ENCODE data around the gene DNM1. TPM values are rescaled to one million over a fixed set of nuclear protein-coding genes. Genes with fewer than 3 reads are reported as not detected.
A peak's percentile ranks its signal among the peaks of the same experiment; 100 is the strongest.

Gene DNM1
- total and polyA plus RNA-seq, 2 experiments from 2014 or later, result 14.4 to 37.2 TPM

DNA sequence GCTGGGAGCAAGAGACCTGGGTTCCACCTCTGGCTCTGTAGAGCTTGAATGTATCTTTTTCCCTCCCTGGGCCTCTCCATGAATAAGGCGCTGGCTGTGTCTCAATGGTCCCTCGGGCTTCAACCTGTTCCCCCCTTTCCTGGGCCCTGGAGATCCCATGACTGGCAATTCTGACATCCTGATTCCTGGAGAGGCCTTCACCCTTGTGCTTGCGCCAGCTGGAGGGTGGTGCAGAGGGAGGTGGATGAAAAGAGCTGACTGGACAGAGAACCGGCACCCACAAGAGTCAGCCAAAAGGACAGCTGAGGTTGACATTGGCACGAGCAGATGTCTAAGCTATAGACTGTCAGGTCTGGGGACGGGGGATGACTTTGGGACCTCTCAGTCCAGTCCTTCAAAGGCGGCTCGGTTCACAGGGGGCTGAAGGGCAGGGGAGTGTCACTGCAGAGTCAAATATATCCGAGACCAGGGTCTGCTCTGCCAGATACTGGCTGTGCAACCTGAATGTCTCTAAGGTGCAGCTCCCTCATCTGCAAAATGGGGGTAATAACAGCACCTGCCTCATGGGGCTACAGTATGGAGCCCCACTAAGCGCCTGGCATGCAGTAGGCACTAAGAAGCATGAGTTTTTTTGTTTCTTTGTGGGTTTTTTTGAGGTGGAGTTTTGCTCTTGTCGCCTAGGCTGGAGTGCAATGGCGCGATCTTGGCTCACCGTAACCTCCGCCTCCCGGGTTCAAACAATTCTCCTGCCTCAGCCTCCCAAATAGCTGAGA lies 13.8 kb downstream of the DNM1 start:
- no peak for DNase-seq (ENCODE audit: low spot score)
- H3K27me3 ChIP-seq, result no peaks in the 10 kb centered on the region
- H2AFZ ChIP-seq, result no peak overlapping the region
- no peak for TF ChIP-seq EZH2 (IDR thresholded peaks at IDR 0.05; ENCODE audit: borderline replicate concordance)
- no peak for TF ChIP-seq EZH2phosphoT487 (IDR thresholded peaks at IDR 0.05; ENCODE audit: low read depth, severe bottlenecking, unreplicated experiment)
- TF ChIP-seq CTCF (IDR thresholded peaks at IDR 0.05; ENCODE audit: poor library complexity), result no peak
- no peaks in the 10 kb centered on the region for H4K20me1 ChIP-seq (ENCODE audit: insufficient read depth, poor library complexity, severe bottlenecking)
- no peak overlapping the region for H3K4me3 ChIP-seq
- WGBS (ENCODE audit: low lambda C conversion rate, missing lambda C conversion rate), result 95% methylated on average over 16 of the region's 16 CpGs
- no peaks in the 10 kb centered on the region for H3K79me2 ChIP-seq
- no peaks in the 10 kb centered on the region for H3K9me2 ChIP-seq (replicated peaks; ENCODE audit: insufficient read depth)
- H3K27ac ChIP-seq, result peak overlapping the region; percentile 58
- H3K4me1 ChIP-seq (ENCODE audit: insufficient read depth), result peaks cover 10% of the 10 kb centered on the region
- H3K36me3 ChIP-seq (replicated peaks; ENCODE audit: insufficient read depth, low read depth), result no peaks in the 10 kb centered on the region
- H3K9me3 ChIP-seq (ENCODE audit: low read depth), result no peaks in the 10 kb centered on the region
- no peak overlapping the region for H3K4me2 ChIP-seq

GRCh38 chr9:128218172-128218517 lies 15.0 kb downstream of the DNM1 start:
- no peak for TF ChIP-seq EZH2phosphoT487 (IDR thresholded peaks at IDR 0.05; ENCODE audit: low read depth, severe bottlenecking, unreplicated experiment)
- no peak for TF ChIP-seq CTCF (IDR thresholded peaks at IDR 0.05; ENCODE audit: poor library complexity)
- TF ChIP-seq EZH2 (IDR thresholded peaks at IDR 0.05; ENCODE audit: borderline replicate concordance), result no peak
- H3K27me3 ChIP-seq, result no peaks in the 10 kb centered on the region
- H3K4me2 ChIP-seq, result peak overlapping the region; percentile 69
- H3K4me1 ChIP-seq (ENCODE audit: insufficient read depth), result peaks cover 10% of the 10 kb centered on the region
- H3K9me2 ChIP-seq (replicated peaks; ENCODE audit: insufficient read depth), result no peaks in the 10 kb centered on the region
- no peak overlapping the region for H2AFZ ChIP-seq
- peak overlapping the region; percentile 32 for H3K27ac ChIP-seq
- H3K79me2 ChIP-seq, result no peaks in the 10 kb centered on the region
- no peak overlapping the region for H3K4me3 ChIP-seq
- H4K20me1 ChIP-seq (ENCODE audit: insufficient read depth, poor library complexity, severe bottlenecking), result no peaks in the 10 kb centered on the region
- 78% methylated on average over 11 of the region's 11 CpGs for WGBS (ENCODE audit: low lambda C conversion rate, missing lambda C conversion rate)
- no peaks in the 10 kb centered on the region for H3K36me3 ChIP-seq (replicated peaks; ENCODE audit: insufficient read depth, low read depth)
- DNase-seq (ENCODE audit: low spot score), result no peak
- no peaks in the 10 kb centered on the region for H3K9me3 ChIP-seq (ENCODE audit: low read depth)

DNA sequence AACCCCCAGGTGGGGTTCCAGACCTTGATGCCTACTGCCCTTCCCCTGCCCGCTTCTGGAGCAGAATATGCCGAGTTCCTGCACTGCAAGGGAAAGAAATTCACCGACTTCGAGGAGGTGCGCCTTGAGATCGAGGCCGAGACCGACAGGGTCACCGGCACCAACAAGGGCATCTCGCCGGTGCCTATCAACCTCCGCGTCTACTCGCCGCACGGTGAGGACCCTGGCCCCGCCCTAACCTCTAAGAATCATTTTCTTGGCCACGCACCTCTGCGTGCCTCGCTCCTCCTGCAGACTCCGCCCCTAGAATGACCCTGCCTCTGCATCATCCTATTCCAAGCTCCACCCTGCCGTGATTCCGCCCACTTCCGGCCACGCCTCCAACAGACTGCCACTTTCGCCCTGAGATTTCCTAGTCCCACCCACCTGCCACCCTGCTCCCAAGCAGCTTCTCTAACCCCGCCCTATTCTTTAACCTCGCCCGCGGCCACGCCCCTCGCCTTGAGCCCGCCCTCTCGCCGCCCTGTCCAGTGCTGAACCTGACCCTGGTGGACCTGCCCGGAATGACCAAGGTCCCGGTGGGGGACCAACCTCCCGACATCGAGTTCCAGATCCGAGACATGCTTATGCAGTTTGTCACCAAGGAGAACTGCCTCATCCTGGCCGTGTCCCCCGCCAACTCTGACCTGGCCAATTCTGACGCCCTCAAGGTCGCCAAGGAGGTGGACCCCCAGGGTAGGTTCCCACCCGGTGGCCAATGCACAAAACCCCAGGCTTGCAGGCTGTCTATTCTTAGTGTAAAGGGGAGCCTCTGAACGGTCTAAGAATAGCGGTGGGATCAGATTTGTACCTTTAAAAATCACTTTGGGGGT lies 15.6 kb downstream of the DNM1 start:
- TF ChIP-seq EZH2 (IDR thresholded peaks at IDR 0.05; ENCODE audit: borderline replicate concordance), result no peak
- TF ChIP-seq CTCF (IDR thresholded peaks at IDR 0.05; ENCODE audit: poor library complexity), result no peak
- no peak for TF ChIP-seq EZH2phosphoT487 (IDR thresholded peaks at IDR 0.05; ENCODE audit: low read depth, severe bottlenecking, unreplicated experiment)
- no peaks in the 10 kb centered on the region for H3K79me2 ChIP-seq

More for the DNA sequence above, 15.6 kb downstream of the DNM1 start:
- Histone ChIP-seq H4K20me1 (ENCODE audit: insufficient read depth, poor library complexity, severe bottlenecking) (no peaks in the 10 kb centered on the region), H3K27me3 (no peaks in the 10 kb centered on the region), H3K36me3 (replicated peaks; ENCODE audit: insufficient read depth, low read depth) (no peaks in the 10 kb centered on the region), H2AFZ (no peak overlapping the region), H3K4me3 (no peak overlapping the region), H3K4me2 (peak overlapping the region; percentile 69), H3K4me1 (ENCODE audit: insufficient read depth) (peaks cover 10% of the 10 kb centered on the region), H3K27ac (peak overlapping the region; percentile 32), H3K9me2 (replicated peaks; ENCODE audit: insufficient read depth) (no peaks in the 10 kb centered on the region), H3K9me3 (ENCODE audit: low read depth) (no peaks in the 10 kb centered on the region)
- peak; percentile 94 for DNase-seq (ENCODE audit: low spot score)
- 40% methylated on average over 42 of the region's 47 CpGs for WGBS (ENCODE audit: low lambda C conversion rate, missing lambda C conversion rate)
